Neutrophil (primary cell): ENCODE data around the gene PGA3.
A peak's percentile ranks its signal among the peaks of the same experiment; 100 is the strongest.
"Not testable (repeated sequence)": the region's sequence is repeated elsewhere in the genome, so short reads cannot be mapped to it uniquely, and the experiment has no call there.

Source experiments
- H3K27ac ChIP-seq: fragments of 200-600 bp; sonication (generic); 2 replicates; pipeline ENCODE4 v1.5.1; 2016; ENCODE audit warnings: mild to moderate bottlenecking, moderate library complexity
- H3K27me3 ChIP-seq: fragments of 200-600 bp; sonication (generic); 2 replicates; pipeline ENCODE4 v1.6.0; 2016; ENCODE audit warnings: mild to moderate bottlenecking
- H3K36me3 ChIP-seq: fragments of 200-600 bp; sonication (generic); 2 replicates; pipeline ENCODE4 v1.5.1; 2017
- H3K4me1 ChIP-seq, 2 experiments: fragments of 200-600 bp in 1 of 2; sonication (generic) in 1 of 2; 1 replicate in 1 of 2; 2 replicates in 1 of 2; pipeline versions ENCODE4 v1.5.1 to v1.6.1; 2013 to 2016; ENCODE audit warnings: low read depth in 1 of 2, low read length in 1 of 2, mild to moderate bottlenecking in 1 of 2, moderate library complexity in 1 of 2; ENCODE audit not compliant: control insufficient read depth in 1 of 2, insufficient read depth in 1 of 2
- H3K4me3 ChIP-seq, 2 experiments: fragments of 200-600 bp in 1 of 2; sonication (generic) in 1 of 2; 1 replicate in 1 of 2; 2 replicates in 1 of 2; pipeline ENCODE4 v1.5.1; 2013 to 2016; ENCODE audit warnings: low read depth in 1 of 2, low read length in 1 of 2, mild to moderate bottlenecking in 1 of 2, moderate library complexity in 1 of 2
- H3K9me3 ChIP-seq: fragments of 200-600 bp; sonication (generic); 2 replicates; pipeline ENCODE4 v1.5.1; 2016
- TF ChIP-seq, protein P1 (sequence below): fragments of 200-600 bp; sonication (generic); IDR thresholded peaks from 2 replicates; pipeline ENCODE4 v1.5.1; 2016; ENCODE audit warnings: antibody characterized with exemption

PGA3 gene

DNA sequence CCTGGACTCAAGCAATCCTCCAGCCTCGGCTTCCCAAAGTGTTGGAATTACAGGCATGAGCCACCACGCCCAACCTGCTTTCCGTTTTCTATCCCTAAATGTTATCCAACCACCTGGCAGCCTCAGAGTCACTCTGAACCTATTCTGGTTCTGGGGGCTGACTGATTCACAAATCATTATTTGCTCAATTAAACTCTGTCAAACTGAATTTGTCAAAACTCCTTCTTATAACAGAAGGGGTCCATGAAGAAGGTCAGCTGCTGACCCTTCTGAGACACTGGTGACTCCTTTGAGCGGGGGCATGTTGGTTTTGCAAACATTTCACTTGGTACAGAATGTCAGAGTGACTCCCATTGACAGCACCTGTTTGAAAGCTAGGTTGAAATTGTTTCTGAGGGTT is 40.3 kb upstream of the PGA3 start:
- H3K27me3 ChIP-seq: no peaks in the 10 kb centered on the region
- TF ChIP-seq, protein P1, sequence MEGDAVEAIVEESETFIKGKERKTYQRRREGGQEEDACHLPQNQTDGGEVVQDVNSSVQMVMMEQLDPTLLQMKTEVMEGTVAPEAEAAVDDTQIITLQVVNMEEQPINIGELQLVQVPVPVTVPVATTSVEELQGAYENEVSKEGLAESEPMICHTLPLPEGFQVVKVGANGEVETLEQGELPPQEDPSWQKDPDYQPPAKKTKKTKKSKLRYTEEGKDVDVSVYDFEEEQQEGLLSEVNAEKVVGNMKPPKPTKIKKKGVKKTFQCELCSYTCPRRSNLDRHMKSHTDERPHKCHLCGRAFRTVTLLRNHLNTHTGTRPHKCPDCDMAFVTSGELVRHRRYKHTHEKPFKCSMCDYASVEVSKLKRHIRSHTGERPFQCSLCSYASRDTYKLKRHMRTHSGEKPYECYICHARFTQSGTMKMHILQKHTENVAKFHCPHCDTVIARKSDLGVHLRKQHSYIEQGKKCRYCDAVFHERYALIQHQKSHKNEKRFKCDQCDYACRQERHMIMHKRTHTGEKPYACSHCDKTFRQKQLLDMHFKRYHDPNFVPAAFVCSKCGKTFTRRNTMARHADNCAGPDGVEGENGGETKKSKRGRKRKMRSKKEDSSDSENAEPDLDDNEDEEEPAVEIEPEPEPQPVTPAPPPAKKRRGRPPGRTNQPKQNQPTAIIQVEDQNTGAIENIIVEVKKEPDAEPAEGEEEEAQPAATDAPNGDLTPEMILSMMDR: no peak
- peaks cover 77 to 86% of the 10 kb centered on the region in 2 experiments for H3K4me1 ChIP-seq
- H3K27ac ChIP-seq: peak overlapping the region; percentile 99
- H3K9me3 ChIP-seq: no peaks in the 10 kb centered on the region
- peak overlapping the region; percentile 42 to 45 for H3K4me3 ChIP-seq
- H3K36me3 ChIP-seq: no peaks in the 10 kb centered on the region

DNA sequence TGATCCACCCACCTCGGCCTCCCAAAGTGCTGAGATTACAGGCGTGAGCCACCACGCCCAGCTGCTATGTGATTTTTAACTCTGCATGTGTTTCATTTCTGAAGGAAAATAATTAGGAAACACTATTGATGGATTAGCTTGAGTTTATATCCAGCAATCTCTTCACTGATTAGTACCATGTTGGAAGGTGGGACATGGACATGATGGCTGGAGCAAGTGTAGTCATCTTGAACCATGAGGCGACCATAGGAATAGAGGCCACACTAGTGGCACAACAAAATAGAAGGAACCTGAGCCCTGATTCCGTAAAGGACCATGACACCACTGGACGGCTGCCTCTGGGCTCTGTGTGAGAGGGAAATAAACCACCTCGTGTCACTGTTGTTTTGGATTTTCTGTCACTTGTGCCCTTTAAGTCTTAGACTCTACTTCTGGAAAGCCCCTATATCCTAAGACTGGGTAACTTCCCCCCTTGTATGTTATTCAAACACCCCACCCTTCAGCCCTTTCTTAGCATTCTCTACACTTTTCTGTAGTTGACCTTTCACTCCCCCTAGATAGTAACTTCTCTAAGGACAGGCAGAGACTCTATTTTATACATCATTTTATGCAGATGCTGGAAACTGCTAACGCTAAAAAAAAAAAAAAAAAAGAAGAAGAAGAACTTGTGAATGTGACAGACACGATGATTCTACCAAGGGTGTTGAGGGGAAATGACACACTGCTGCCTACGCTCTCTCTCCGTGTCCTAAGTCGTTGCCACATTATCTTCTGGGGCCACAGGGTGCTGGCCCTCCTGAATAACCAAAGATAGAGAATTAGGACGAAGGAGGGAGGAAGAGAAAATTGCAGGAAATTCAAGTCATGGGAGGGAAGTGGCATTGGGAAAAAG is 39.4 kb upstream of the PGA3 start:
- Histone ChIP-seq H3K4me3 (peak overlapping the region; percentile 42 to 45), H3K27me3 (no peaks in the 10 kb centered on the region), H3K9me3 (no peaks in the 10 kb centered on the region), H3K27ac (peak overlapping the region; percentile 99), H3K36me3 (no peaks in the 10 kb centered on the region), H3K4me1 (peaks cover 78 to 86% of the 10 kb centered on the region in 2 experiments)
- TF ChIP-seq, protein P1: no peak

DNA sequence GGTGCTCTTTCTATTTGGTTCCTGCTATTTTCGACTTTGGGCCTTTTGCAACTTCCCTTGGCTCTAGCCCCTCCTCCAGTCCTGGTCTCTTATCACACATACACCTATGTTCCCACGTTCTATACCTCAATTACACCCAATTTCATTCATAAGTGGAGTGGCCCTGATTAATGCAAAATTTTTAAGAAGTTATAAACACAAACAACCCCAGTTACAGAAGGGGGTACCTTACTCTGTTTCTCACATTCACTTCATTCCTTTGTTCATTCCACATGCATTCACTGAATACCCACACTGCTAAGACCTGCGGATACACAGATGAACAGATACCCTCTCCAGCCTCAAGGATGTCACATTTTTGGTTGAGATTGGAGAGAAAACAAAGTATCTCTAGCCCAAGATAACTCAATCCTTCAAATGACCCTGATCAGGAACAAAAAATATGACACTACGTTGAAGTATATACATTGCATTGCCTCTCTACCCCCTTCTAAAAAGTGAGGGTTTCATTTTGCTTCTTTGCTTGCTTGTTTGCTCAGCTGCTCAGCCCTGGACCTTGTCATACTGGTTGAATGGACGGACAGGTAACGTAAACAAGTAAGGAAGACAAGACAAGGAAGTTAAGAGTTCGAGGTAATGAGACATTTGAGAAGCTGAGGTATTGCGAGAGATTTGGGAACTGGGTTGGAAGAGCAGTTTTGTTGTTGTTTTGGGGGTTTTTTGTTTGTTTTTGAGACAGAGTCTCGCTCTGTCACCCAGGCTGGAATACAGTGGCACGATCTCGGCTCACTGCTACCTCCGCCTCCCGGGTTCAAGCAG is 38.5 kb upstream of the PGA3 start:
- H3K4me1 ChIP-seq: peaks cover 75 to 86% of the 10 kb centered on the region in 2 experiments
- no peaks in the 10 kb centered on the region for H3K36me3 ChIP-seq
- H3K27me3 ChIP-seq: no peaks in the 10 kb centered on the region
- TF ChIP-seq, protein P1: no peak
- H3K27ac ChIP-seq: peak overlapping the region; percentile 99
- peak overlapping the region; percentile 42 to 45 for H3K4me3 ChIP-seq
- no peaks in the 10 kb centered on the region for H3K9me3 ChIP-seq

DNA sequence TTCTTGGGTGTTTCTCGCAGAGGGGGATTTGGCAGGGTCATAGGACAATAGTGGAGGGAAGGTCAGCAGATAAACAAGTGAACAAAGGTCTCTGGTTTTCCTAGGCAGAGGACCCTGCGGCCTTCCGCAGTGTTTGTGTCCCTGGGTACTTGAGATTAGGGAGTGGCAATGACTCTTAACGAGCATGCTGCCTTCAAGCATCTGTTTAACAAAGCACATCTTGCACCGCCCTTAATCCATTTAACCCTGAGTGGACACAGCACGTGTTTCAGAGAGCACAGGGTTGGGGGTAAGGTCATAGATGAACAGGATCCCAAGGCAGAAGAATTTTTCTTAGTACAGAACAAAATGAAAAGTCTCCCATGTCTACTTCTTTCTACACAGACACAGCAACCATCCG is 37.5 kb upstream of the PGA3 start:
- Histone ChIP-seq H3K27ac (peak overlapping the region; percentile 99), H3K4me3 (peak overlapping the region; percentile 12 to 42), H3K4me1 (peaks cover 66 to 78% of the 10 kb centered on the region in 2 experiments)
- not testable (repeated sequence) for H3K9me3 ChIP-seq, H3K36me3 ChIP-seq, H3K27me3 ChIP-seq

DNA sequence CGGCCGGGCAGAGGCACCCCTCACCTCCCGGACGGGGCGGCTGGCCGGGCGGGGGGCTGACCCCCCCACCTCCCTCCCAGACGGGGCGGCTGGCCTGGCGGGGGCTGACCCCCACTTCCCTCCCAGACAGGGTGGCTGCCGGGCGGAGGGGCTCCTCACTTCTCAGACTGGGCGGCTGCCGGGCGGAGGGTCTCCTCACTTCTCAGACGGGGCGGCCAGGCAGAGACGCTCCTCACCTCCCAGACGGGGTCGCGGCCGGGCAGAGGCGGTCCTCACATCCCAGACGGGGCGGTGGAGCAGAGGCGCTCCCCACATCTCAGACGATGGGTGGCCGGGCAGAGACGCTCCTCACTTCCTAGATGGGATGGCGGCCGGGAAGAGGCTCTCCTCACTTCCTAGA is 37.0 kb upstream of the PGA3 start:
- Histone ChIP-seq H3K27ac (peak overlapping the region; percentile 99), H3K4me1 (peaks cover 70 to 81% of the 10 kb centered on the region in 2 experiments)
- H3K9me3 ChIP-seq, H3K27me3 ChIP-seq, H3K36me3 ChIP-seq, H3K4me3 ChIP-seq: not testable (repeated sequence)

DNA sequence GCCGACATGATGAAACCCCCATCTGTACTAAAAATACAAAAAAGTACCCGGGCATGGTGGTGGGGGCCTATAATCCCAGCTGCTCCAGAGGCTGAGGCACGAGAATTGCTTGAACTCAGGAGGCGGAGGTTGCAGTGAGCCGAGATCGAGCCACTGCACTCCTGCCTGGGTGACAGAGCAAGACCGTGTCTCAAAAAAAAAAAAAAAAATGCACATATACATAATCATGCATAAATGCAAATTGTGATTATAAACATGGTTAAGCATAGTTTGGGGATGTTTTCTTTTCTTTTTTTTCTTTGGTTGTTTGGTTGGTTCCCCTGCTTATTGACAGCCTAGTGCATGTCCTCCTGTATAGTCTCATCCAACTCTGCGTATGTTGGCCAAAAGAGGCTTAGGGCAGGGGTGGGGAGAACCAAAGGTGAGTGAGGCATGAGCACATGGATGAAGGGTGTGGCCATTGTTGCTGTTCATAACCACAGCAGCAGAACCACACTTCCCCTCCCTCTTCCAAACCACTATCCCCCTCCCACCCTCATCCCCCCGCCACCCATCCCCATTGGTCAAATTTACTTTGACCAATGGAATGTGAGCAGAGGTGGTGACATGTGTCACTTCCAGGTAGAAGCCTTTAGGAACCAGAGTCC is 35.1 kb upstream of the PGA3 start:
- TF ChIP-seq, protein P1: no peak
- Histone ChIP-seq H3K27me3 (no peaks in the 10 kb centered on the region), H3K4me1 (peaks cover 71 to 83% of the 10 kb centered on the region in 2 experiments)

More for the DNA sequence above, 35.1 kb upstream of the PGA3 start:
- Histone ChIP-seq H3K9me3 (no peaks in the 10 kb centered on the region), H3K36me3 (no peaks in the 10 kb centered on the region), H3K27ac (peak overlapping the region; percentile 90), H3K4me3 (peak overlapping the region in 1 of 2 experiments; percentile 38)
